DOHH2 (cell line): ENCODE data around the gene LAPTM5.

ENCODE experiments used
- EZH2phosphoT487 ChIP-seq: fragments of 200-600 bp; sonication (generic); IDR thresholded peaks from 2 replicates; pipeline ENCODE4 v1.6.1; 2017; ENCODE audit warnings: borderline replicate concordance, mild to moderate bottlenecking, antibody characterized with exemption, low read length, moderate library complexity, mixed read lengths
- TF ChIP-seq, protein P1 (sequence below): fragments of 200-600 bp; sonication (generic); IDR thresholded peaks from one replicate; pipeline ENCODE4 v1.5.1; 2014; ENCODE audit warnings: antibody characterized with exemption, mild to moderate bottlenecking, low read depth, low read length; ENCODE audit not compliant: poor library complexity, severe bottlenecking

DNA sequence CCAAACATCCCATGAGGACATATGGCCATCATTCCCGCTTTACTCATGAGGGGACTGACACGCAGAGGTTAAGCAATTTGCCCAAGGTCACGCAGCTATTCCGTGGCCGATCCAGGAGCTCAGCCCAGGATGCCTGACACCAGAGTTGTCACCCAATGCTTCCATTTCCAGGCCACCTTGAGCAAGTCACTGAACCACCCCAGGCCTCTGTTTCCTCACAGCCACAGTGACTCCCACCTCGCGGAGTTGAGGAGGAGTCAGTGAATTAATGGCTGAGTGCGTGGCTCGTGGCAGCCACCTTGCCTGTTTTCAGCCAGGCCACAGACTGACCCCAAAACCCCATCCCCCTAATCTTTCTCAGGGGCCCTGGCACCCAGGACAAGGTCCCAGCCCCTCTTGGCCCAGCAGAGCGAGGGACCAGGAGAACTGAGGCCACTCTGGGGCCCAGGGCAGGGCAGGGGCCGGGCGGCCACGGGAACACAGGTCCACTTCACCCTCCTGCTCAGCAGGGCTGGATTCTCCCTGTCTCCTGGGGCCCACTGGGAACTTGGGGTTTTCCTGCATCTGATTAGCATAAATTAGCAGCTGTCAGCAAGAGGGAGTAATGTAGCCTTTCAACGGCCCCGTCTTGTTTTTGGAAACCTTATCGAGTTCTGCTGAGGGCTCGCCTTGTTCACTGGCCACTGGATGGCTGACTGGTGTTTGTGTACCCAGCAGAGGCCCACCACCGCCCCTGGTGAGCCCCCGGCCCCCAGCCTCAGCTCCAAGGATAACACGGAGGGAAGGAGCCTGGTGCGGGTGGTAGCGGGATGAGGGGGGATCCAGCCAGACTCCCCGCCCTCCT is 19.7 kb upstream of the LAPTM5 start:
- TF ChIP-seq, protein P1, sequence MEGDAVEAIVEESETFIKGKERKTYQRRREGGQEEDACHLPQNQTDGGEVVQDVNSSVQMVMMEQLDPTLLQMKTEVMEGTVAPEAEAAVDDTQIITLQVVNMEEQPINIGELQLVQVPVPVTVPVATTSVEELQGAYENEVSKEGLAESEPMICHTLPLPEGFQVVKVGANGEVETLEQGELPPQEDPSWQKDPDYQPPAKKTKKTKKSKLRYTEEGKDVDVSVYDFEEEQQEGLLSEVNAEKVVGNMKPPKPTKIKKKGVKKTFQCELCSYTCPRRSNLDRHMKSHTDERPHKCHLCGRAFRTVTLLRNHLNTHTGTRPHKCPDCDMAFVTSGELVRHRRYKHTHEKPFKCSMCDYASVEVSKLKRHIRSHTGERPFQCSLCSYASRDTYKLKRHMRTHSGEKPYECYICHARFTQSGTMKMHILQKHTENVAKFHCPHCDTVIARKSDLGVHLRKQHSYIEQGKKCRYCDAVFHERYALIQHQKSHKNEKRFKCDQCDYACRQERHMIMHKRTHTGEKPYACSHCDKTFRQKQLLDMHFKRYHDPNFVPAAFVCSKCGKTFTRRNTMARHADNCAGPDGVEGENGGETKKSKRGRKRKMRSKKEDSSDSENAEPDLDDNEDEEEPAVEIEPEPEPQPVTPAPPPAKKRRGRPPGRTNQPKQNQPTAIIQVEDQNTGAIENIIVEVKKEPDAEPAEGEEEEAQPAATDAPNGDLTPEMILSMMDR = no peak
- TF ChIP-seq EZH2phosphoT487 = no peak
